GM18511 (cell line): ENCODE measurements around the gene GJA3.
A peak's percentile ranks its signal among the peaks of the same experiment; 100 is the strongest.

ENCODE experiments used
- ATAC-seq: cut with Tn5 transposase; IDR thresholded peaks from one replicate; pipeline ENCODE4 v1.9.1; 2021; ENCODE audit warnings: mild to moderate bottlenecking, moderate library complexity; ENCODE audit not compliant: unreplicated experiment

GJA3 gene

DNA sequence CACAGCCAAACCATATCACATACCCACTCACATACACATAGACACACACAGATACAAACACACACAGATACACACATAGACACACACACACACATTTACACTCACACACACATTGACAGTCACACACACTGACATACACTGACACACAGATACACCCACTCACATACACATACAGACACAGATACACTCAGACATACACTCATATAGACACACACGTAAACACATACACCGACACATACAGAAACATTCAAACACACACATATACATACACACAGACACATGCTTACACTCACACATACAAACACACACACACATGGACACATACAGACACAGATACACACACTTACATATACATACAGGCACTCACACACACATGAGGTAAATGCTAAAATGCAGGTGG is 30.2 kb downstream of the GJA3 start:
- no peak for ATAC-seq

DNA sequence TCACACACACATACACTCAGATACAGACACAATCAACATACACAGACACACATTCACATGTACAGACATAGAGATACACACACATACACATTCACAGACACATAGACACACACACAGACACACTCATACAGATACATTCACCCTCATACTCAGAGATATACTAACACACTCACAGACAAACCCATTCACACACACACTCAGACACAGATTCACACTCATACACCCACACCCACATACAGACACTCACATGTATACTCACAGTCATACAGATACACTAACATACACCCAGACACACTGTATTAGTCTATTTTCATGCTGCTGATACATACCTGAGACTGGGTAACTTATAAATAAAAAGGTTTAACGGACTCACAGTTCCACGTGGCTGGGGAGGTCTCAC is 30.8 kb downstream of the GJA3 start:
- no peak for ATAC-seq

DNA sequence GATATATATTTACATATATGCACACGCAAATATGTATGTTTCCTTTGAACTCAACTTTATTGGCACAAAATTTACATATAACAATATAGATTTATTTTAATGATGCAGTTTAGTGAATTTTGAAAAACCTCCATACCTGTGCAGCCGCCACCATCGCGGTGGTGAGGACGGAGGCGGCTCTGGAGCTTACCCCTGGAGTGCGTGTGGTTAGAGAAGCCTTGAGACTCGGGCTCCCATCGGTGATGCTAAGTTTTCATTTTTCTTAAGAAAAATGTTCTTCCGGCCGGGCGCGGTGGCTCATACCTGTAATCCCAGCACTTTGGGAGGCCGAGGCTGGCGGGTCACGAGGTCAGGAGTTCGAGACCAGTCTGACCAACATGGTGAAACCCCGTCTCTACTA is 31.8 kb downstream of the GJA3 start:
- ATAC-seq, result no peak

DNA sequence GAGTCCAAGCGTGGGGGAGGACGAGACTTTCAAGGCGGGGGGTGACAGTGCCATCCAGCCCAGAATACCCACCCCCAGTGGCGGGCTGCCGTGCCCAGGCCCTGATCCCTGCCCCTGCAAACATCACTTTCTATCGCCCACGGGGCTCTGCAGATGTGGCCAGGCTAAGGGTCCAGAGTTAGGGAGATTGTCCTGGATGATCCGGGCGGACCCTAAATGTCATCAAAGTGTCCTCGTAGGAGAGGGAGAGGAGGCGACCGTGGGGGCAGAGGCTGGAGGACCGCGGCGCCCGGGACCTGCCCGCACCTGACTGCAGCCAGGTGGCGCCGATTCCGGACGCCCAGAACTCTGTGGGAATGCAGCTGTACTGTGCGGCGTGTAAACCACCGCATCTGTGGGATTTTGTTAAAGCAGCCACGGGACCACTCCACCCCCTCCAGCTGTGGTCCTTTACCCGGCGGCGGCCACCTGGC is 32.4 kb downstream of the GJA3 start:
- peak; percentile 19 for ATAC-seq

DNA sequence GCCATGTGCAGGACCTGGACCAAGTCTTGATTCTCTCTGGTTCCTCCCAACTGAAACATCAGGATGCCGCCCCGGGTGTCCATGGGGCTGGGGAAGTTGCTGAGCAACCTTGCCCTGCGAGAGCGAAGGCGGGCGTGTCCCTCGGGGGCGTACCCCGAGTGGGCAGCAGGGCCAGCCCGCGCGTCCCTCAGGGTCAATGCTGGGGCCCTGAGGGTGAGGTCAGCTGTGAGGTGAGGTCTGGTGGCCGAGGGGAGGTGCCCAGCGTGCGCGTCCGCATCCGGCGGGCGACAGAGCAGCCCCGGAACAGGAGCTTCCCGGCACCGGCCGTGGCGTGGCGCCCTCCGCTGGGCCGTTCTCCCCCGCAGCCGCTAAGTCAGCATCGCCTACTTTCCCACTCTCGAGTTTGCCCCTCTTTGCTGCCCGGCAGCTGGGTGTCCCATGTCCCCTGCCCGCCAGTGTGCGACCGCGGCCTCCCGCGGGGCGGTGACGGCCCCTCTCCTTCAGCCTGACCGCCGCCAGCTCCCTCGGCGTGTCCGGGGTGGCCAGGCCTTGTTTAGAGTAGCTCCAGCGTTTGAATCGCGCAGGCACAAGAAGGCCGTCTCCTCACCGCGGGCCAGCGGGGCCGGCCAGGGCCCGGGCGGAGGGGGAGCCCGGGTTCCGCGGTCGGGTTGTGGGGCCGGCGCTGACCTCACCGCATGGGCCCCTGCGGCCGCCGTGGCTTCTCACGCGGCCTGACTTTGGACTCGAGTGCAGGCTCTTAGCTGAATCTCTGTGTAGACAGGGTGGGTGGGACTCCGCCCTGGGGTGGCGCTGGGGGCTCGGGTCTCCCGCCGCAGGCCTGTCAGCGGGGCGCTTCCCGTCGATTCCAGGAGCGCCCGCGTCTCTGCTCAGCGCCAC is 33.0 kb downstream of the GJA3 start:
- peak; percentile 70 for ATAC-seq

DNA sequence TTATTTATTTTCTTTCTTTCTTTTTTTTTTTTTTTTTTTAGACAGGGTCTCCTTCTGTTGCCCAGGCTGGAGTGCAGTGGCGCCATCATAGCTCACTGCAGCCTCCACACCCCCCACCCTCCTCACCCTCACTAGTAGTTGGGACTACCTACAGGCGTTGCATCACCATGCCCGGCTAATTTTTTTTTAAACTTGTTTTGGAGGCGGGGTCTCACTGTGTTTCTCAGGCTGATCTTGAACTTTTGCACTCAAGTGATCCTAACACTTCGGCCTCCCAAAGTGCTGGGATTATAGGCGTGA is 33.6 kb downstream of the GJA3 start:
- ATAC-seq, result peak; percentile 20

DNA sequence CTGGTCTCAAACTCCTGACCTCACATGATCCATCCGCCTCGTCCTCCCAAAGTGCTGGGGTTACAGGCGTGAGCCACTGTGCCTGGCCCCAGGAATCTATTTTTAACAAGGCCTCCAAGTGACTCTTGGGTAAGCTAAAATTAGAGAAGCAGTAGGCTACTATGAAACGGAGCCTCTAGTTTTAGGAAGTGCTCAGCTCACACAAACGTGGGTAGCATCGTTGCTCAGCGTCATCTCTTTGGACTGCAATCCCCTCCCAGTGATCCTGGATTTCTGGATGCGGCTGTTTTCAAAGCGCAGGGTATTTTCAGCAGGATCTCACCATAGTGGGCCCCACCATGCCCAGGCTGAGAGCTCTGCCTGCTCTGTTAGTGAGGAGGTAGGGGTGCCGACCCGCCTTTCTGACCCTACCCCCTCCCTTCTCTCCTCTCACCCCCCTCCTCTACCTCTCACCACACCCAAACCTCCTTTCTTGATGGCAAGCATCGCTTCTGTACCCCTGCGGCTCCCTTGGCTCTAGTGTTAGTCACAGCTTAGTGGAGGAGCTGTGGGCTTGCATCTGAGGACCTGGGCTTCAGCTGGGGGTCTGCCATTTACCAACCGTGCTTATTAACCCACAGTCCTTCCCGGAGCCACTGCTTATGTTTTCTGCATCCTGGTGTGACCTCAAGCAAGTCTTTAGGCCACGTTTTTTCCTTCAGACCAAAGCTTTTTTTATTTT is 34.2 kb downstream of the GJA3 start:
- ATAC-seq, result no peak

DNA sequence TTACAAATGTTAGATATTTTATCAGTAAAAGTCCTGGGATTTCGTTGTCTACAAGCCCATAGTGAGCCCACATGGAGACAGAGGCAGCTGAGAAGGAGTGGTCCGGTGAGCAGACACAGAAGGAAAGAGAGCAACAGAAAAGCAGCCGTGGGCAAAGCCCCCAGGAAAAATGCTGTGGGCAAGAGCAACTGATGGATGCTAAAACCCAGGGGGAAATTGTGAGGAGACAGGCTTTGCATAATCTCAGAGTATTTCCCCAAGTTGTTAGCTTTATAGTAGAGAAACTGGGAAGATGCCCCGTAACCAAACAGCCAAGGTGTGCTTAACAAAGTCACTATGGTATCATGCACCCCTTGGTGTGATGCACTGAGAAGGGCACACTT is 35.1 kb downstream of the GJA3 start:
- no peak for ATAC-seq

DNA sequence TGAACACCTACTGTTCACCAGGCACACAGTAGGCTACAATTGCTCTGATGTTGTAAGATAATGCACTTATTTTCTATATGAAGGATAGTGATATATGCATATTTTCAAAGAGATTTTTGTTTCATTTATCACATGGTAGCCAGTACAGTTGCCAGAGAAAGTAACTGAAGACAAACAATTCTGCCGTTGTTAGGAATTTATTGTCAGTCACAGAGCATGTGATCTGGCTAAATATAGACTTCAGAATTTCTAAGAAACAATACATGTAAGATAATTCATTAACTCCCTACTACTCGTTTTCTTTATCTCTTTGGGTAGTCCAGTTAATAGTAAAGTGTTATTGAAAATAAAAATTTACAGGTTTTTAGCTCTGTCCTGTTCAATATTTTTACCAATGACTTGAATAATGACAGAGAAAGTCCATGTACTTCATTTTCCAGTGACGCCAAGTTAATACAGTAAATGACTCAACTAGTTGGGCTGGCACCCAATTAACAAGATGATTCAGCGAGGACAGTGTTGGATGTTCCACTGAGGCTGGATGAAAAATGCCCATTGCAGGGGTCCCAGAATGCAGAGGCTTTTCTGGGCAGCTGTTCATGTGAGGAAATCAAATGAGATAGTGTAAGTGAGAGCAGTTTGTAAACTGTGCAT is 35.6 kb downstream of the GJA3 start:
- no peak for ATAC-seq

DNA sequence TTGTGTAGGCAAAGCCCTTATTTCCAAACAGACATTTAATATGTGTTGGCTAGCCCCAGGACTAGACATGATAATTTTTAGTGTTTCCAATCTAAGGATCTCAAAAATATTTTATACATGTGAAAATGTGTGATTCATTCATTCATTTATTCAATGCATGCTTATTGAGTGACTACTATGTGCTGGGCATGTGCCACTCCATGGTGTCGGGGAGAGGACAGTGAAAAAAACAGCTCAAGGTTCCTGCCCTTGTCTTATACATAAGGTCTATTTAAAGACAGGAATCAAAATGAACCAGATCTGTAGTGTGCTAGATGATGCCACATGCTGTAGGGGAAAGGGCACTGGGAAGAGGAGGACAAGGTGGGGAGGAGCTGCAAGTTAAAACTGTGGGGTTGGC is 36.5 kb downstream of the GJA3 start:
- ATAC-seq, result no peak

DNA sequence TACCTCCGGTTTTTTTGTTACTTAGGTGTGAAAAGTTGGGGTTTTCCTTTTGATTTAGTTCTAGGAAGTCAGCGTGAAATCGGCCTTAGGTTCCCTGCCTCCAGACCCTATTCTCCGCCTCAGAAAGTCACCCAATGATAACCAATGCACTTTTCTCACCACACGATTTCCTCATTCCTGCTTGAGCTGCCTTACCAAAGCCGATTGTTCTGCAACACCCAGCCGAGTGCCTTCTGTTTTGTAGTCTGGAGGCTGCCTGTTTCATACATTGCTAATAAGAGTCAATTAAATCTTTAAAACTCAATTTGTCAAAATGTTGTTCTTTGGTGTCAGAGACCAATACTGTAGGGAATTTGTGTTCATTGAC is 39.7 kb downstream of the GJA3 start:
- ATAC-seq, result no peak

DNA sequence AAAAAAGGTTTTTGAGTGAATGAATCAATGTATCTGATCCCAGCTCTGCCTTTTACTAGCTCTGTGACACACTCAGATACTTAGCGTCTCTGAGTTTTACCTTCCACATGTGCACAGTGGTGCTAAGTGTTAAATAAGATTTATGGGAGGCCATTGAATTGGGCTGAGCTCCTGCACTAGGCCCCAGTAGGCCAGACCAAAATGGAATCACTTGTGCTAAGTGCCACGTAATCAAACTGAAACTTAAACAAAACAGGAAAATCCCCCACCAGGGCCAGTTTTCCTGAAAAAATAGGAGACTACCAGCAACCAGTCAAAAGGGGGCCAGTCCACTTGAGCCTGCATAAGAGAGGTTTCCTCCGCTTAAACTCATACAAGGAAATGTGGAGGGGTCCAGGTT is 40.9 kb downstream of the GJA3 start:
- ATAC-seq, result no peak

DNA sequence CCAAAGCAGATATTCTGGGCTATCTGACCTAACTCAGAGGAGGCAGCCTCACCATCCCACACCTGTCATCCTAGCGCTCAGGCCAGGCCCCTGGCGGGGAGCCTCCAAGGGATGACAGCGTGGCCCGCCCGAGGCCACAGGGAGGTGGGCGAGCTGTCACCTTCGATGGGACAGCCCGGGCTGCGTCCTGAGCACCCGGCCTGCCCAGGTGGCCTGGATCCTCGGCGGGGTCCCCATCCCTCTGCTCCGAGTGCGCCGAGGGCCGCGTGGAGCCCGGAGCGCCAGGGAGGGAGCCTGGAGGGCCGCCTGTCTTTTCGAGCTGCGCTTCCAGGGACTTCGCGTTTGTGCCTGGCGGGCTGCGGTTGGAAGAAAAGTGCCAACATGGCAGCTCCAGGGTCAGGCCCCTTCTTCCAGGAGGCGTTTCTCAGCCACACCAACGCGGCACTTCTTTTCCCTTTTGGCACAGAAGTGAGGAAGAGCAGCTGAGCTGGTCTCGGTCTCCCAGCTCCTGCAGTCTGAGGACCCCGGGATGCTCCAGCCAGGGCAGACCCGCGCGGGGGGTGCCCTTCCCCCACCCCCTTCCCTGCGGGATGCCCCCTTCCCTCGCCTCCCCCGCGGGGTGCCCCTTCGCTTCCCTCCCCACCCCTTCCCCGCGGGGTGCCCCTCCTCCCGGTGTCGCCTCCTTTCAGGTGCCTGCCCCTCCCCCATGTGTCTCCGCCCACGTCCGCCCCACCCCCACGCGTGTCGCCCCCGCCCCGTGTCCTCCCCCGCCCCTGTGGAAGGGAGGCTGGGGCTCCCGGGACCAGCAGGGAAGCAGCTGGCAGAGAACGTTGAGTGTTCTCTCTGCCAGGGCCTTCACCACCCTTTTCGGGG is 42.3 kb downstream of the GJA3 start:
- ATAC-seq, result peak; percentile 44

DNA sequence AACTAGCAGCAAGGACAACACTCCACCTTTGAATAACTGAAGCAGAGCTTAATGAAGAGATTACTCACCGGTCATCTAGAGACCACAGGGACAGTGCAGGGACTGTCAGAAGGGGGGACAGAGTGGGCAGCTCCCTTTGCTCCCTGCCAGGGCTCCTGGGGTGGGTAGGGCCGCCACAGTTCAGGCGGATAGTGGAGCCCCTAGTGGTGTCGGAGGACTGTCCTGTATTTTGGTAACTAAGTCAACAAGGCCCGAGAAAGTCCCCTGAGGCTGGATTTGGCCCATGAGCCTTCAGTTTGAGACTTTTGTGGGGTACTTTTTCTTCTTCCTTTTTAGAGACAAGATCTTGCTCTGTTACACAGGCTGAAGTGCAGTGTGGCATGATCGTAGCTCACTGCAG is 44.6 kb downstream of the GJA3 start:
- ATAC-seq, result no peak

DNA sequence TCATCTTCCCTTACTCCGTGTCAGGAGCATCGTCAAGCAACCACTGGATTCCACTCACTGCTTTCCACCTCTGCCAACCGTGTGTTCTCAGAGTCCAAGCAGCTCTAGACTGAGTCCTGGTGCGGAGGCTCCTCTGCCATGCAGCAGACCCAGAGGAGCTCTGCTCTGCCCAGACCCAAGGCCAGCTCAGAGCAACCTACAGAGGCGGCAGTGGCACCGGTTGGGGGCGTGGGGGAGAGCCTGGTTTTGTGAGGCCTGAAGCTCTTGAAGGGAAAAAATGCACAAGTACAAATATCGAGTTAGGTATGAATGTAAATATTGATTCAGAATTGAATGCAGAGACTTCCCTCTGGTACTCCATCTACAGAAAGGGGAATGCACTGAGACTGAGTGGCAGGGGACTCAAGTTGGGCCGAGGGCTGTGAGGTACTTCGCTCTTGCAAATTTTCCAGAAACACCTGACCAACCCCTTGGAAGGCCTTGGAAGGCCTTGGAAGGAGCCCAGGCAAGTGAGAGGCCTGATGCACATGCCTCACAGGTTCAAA is 46.7 kb downstream of the GJA3 start:
- no peak for ATAC-seq

DNA sequence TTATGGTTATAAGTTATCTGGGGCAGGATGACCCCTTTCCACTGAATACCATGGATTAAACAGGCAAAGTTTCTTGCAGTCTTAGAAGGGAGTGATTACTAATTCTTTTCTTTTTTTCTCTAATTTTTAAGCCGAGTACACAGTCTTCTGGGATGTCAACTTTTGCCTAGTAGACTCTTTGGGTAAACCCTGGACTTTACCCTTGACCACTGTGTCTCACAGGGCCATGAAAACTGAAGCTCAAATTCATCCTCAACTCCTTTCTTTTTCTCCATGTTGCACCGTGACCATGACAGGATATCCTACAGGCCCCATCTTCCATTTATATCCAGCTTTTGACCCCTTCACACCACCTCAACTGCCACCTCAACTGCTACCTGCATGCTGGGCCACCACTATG is 51.8 kb downstream of the GJA3 start:
- ATAC-seq, result no peak

DNA sequence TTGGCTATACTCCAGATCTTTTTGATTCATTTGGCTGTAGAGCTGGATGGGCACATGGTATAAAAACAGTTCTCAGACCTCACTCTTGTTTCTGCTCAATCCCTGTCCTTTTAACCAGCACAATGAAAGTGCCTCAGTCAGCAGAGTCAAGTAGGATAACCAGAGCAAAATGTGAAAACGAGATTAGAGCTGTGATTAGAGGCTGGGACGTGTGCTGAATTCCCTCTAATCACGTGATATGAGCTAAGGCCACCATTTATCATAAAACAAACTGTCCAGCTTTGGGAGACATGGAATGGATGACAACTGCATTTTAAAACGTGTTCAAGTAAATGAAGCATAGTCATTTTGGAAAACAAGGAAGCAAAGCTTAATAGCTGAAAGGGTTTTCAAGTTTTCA is 54.1 kb downstream of the GJA3 start:
- no peak for ATAC-seq

DNA sequence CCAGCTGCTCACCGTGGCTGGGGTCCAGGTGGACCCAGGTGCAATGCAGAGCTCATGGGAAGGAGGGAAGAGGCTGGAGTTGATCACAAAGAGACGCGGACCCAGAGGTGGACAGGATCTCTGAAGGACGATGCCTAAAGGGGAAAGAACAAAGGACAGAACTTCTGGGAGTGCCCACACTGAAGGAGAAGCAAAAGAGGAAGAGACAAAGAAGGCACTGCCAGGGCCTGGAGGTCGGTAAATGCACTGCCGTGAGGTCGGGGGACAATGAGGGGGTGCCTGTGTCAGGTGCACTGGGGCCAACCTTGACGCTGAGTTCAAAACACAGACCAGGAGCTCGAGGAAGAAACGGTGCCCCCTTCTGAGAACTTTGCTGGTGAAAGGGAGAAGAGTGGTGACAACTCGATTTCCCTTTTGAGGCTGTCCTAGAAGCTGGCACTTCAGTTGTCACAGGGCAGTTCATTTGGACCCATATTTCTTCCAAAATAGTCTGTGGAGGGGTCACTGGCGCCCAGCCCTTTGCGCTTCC is 55.6 kb downstream of the GJA3 start:
- no peak for ATAC-seq

DNA sequence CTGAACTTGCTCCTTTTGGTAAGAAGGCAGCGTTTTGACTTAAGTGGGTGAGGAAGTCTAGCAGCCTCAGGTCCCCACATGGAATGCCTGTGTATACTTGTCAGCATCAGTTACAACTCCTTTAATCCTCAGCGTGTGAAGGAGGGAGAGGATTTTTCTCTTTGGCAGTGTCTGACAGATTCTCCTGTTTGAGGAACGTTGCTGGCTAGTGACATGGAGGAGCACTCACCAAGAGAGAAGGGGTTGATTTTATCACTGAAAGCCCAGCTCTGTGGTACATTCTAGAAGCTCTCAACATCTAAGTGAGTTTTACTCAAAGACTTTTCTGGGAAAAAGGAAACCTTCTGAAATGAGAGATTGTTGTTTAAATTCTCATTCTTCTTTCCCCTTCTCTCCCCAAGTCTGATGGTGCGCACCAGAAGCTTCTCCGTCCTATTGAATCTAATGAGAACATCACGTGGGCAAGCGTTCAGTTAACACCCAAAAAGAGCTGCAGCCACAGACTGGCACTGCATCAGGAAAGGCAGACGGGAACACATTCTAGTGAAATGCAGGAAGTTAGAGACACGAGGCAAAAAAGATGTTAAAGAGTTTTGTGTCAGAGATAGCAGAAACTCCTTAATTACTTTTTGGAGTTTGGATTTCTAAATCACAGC is 58.2 kb downstream of the GJA3 start:
- no peak for ATAC-seq
